HG03469 (cell line): ENCODE data around the gene PRRG3.

Experiments
- ATAC-seq: cut with Tn5 transposase; IDR thresholded peaks from one replicate; pipeline ENCODE4 v1.9.1; 2021; ENCODE audit warnings: mild to moderate bottlenecking, moderate library complexity, moderate number of reproducible peaks; ENCODE audit not compliant: unreplicated experiment

Gene PRRG3

GRCh38 chrX:151741606-151742005 lies 46.3 kb downstream of the PRRG3 start:
- no peak for ATAC-seq

GRCh38 chrX:151742311-151742710 lies 47.1 kb downstream of the PRRG3 start:
- no peak for ATAC-seq

- ATAC-seq, result no peak
Measured at GRCh38 chrX:151743651-151744470, 48.6 kb downstream of the PRRG3 start.

GRCh38 chrX:151745651-151746050 lies 50.4 kb downstream of the PRRG3 start:
- ATAC-seq, result no peak

- no peak for ATAC-seq
Measured at GRCh38 chrX:151746502-151746901, 51.2 kb downstream of the PRRG3 start.

GRCh38 chrX:151750511-151750910 lies 55.3 kb downstream of the PRRG3 start:
- no peak for ATAC-seq

- no peak for ATAC-seq
Measured at GRCh38 chrX:151752847-151753246, 57.6 kb downstream of the PRRG3 start.

GRCh38 chrX:151753313-151754046 lies 58.2 kb downstream of the PRRG3 start:
- ATAC-seq, result no peak

- ATAC-seq, result no peak
Measured at GRCh38 chrX:151754047-151754429, 58.8 kb downstream of the PRRG3 start.

GRCh38 chrX:151754641-151755215 lies 59.5 kb downstream of the PRRG3 start:
- no peak for ATAC-seq
